Measurements from ENCODE around the gene PRSS8. TPM values are rescaled to one million over a fixed set of nuclear protein-coding genes. Genes with fewer than 3 reads are reported as not detected.

Gene PRSS8
- total RNA-seq, 1 donor from 2014 or later = not detected

GRCh38 chr16:31118223-31119155, 17.0 kb downstream of the PRSS8 start:
- no peaks in the 10 kb centered on the region for H3K36me3 Mint-ChIP-seq (ENCODE audit: unreplicated experiment)
- H3K9me3 Mint-ChIP-seq (ENCODE audit: unreplicated experiment) = peaks cover 8% of the 10 kb centered on the region
- no peak for DNase-seq
- H3K27ac Mint-ChIP-seq (ENCODE audit: unreplicated experiment) = peak overlapping the region; percentile 73
- TF ChIP-seq CTCF (IDR thresholded peaks at IDR 0.05; ENCODE audit: partially characterized antibody, unreplicated experiment) = no peak
- peaks cover 6% of the 10 kb centered on the region for H3K4me1 Mint-ChIP-seq (ENCODE audit: low read depth, unreplicated experiment)
- peak overlapping the region; percentile 91 for H3K4me3 Mint-ChIP-seq (ENCODE audit: unreplicated experiment)
- H3K27me3 Mint-ChIP-seq (ENCODE audit: unreplicated experiment) = peaks cover 6% of the 10 kb centered on the region

GRCh38 chr16:31117384-31118222, 17.9 kb downstream of the PRSS8 start, which contains the start of gene KAT8:
Gene KAT8, plus strand, starts transcription at chr16:31117664. Its CDS starts 18 bp downstream, at chr16:31117682.
- peaks cover 6% of the 10 kb centered on the region for H3K4me1 Mint-ChIP-seq (ENCODE audit: low read depth, unreplicated experiment)
- H3K36me3 Mint-ChIP-seq (ENCODE audit: unreplicated experiment) = no peaks in the 10 kb centered on the region
- H3K27ac Mint-ChIP-seq (ENCODE audit: unreplicated experiment) = peak within 1 kb of the TSS; percentile 73
- peaks cover 8% of the 10 kb centered on the region for H3K9me3 Mint-ChIP-seq (ENCODE audit: unreplicated experiment)
- TF ChIP-seq CTCF (IDR thresholded peaks at IDR 0.05; ENCODE audit: partially characterized antibody, unreplicated experiment) = no peak
- H3K27me3 Mint-ChIP-seq (ENCODE audit: unreplicated experiment) = peaks cover 6% of the 10 kb centered on the region
- H3K4me3 Mint-ChIP-seq (ENCODE audit: unreplicated experiment) = peak within 1 kb of the TSS; percentile 91
- DNase-seq = peak; percentile 97

- H3K9me3 Mint-ChIP-seq (ENCODE audit: unreplicated experiment) = peaks cover 11% of the 10 kb centered on the region
- TF ChIP-seq CTCF (IDR thresholded peaks at IDR 0.05; ENCODE audit: partially characterized antibody, unreplicated experiment) = no peak
- DNase-seq = no peak
- no peaks in the 10 kb centered on the region for H3K36me3 Mint-ChIP-seq (ENCODE audit: unreplicated experiment)
- H3K4me1 Mint-ChIP-seq (ENCODE audit: low read depth, unreplicated experiment) = peaks cover 9% of the 10 kb centered on the region
- H3K27me3 Mint-ChIP-seq (ENCODE audit: unreplicated experiment) = peaks cover 6% of the 10 kb centered on the region
- no peak overlapping the region for H3K4me3 Mint-ChIP-seq (ENCODE audit: unreplicated experiment)
- H3K27ac Mint-ChIP-seq (ENCODE audit: unreplicated experiment) = no peak overlapping the region
These were observed 21.1 kb downstream of the PRSS8 start for GRCh38 chr16:31114468-31114867.

- no peak for DNase-seq
- Mint-ChIP-seq H3K27ac (ENCODE audit: unreplicated experiment) (peak overlapping the region; percentile 70), H3K4me1 (ENCODE audit: low read depth, unreplicated experiment) (peaks cover 6% of the 10 kb centered on the region), H3K4me3 (ENCODE audit: unreplicated experiment) (no peak overlapping the region), H3K9me3 (ENCODE audit: unreplicated experiment) (peaks cover 10% of the 10 kb centered on the region), H3K36me3 (ENCODE audit: unreplicated experiment) (no peaks in the 10 kb centered on the region), H3K27me3 (ENCODE audit: unreplicated experiment) (peaks cover 4% of the 10 kb centered on the region)
- no peak for TF ChIP-seq CTCF (IDR thresholded peaks at IDR 0.05; ENCODE audit: partially characterized antibody, unreplicated experiment)
These were observed 22.1 kb downstream of the PRSS8 start for GRCh38 chr16:31113121-31114120.

Measured in glutamatergic neuron (in vitro differentiated cells).